GM21825 (cell line): ENCODE data around the gene SDHA.
"Not testable (repeated sequence)": the region's sequence is repeated elsewhere in the genome, so short reads cannot be mapped to it uniquely, and the experiment has no call there.

Experiments used
- ATAC-seq: cut with Tn5 transposase; IDR thresholded peaks from one replicate; pipeline ENCODE4 v1.9.1; 2021; ENCODE audit warnings: mild to moderate bottlenecking, moderate library complexity; ENCODE audit not compliant: unreplicated experiment

The SDHA gene

DNA sequence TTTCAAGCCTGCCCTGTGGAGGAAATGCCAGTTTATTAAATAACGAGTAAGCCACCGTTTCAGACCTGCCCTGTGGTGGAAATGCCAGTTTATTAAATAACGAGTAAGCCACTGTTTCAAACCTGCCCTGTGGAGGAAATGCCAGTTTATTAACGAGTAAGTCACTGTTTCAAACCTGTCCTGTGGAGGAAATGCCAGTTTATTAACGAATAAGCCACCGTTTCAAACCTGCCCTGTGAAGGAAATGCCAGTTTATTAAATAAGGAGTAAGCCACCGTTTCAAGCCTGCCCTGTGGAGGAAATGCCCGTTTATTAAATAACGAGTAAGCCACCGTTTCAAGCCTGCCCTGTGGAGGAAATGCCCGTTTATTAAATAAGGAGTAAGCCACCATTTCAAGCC, 33.9 kb downstream of the SDHA start:
- ATAC-seq, result not testable (repeated sequence)

DNA sequence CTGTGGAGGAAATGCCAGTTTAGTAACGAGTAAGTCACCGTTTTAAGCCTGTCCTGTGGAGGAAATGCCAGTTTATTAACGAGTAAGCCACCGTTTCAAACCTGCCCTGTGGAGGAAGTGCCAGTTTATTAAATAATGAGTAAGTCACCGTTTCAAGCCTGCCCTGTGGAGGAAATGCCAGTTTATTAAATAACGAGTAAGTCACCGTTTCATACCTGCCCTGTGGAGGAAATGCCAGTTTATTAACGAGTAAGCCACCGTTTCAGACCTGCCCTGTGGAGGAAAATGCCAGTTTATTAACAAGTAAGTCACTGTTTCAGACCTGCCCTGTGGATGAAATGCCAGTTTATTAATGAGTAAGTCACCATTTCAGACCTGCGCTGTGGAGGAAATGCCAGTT, 34.4 kb downstream of the SDHA start:
- no peak for ATAC-seq

DNA sequence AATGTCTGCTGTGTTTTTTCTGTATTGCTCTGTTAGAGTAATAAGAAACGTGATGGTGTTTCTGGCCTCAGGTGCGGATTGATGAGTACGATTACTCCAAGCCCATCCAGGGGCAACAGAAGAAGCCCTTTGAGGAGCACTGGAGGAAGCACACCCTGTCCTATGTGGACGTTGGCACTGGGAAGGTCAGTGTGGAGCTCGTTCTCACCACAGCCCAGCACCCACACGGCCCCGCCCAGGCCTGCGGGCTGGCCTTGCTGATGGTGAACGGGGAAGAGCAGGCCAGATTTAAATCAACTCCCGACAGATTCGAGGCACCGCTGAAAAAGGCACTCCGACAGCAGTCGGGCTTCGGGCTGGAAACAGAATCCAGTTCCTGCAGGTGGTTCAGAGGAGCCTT, 36.2 kb downstream of the SDHA start:
- not testable (repeated sequence) for ATAC-seq

DNA sequence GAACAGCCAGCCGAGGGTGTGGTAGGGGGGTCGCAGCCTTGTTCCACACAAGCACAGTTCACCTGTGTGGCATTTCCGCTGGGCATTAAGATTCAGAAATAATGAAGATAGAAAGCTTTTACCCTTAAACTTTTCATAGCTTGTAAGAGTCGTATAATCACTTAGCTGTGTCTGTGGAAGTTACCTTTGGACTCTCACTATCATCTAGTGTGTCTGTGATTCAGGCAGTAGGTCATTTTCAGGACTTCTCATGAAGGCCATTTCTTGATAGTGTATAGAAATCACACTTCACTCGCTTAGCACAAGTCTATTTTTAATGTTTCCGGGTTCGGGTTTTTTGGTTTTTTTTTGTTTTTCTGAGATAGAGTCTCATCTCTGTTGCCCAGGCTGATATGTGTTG, 37.0 kb downstream of the SDHA start:
- ATAC-seq, result not testable (repeated sequence)

DNA sequence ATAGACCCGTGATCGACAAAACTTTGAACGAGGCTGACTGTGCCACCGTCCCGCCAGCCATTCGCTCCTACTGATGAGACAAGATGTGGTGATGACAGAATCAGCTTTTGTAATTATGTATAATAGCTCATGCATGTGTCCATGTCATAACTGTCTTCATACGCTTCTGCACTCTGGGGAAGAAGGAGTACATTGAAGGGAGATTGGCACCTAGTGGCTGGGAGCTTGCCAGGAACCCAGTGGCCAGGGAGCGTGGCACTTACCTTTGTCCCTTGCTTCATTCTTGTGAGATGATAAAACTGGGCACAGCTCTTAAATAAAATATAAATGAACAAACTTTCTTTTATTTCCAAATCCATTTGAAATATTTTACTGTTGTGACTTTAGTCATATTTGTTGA, 38.2 kb downstream of the SDHA start:
- not testable (repeated sequence) for ATAC-seq

DNA sequence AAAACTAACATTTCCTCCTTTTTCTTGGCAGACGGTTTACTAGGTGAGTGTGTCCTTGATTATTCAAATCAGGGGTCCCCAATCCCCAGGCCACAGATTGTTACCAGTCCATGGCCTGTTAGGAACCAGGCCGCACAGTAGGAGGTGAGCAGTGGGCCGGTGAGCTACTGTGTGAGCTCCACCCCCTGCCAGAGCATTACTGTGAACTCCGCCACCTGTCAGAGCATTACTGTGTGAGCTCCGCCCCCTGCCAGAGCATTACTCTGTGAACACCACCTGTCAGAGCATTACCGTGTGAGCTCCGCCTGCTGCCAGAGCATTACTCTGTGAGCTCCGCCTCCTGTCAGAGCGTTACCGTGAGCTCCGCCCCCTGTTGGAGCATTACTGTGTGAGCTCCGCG, 39.0 kb downstream of the SDHA start:
- ATAC-seq, result no peak

DNA sequence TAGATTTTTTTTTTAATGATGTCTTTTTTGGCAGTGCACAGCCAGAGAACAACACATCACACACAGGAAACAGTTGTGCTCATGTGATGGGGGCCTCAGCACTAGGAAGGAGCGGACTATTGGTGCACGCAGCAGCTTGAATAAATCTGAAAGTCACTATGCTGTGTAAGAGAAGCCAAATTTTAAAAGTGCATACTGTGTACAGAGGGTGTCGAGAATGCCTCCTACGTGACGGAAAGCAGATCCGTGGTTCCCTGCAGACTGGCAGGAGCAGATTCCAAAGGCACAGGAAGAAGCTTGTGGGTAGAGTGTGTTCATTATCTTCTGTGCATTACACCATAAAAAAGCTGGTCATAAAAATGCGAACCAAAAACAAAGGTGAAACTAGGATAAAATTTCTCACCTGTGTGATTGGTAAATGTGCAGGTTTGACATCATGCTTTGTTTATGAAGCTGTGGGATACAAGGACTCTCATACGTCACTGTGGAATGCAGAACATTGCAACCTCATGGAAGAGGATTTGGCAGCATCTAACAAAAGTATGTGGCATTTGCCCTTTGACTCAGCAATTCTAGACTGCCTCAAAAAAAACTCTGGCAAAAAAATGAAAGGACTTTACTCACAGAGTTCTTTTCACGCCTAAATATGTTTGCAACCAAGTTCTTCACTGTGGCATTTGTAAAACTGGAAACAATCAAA, 45.3 kb downstream of the SDHA start:
- ATAC-seq, result not testable (repeated sequence)

DNA sequence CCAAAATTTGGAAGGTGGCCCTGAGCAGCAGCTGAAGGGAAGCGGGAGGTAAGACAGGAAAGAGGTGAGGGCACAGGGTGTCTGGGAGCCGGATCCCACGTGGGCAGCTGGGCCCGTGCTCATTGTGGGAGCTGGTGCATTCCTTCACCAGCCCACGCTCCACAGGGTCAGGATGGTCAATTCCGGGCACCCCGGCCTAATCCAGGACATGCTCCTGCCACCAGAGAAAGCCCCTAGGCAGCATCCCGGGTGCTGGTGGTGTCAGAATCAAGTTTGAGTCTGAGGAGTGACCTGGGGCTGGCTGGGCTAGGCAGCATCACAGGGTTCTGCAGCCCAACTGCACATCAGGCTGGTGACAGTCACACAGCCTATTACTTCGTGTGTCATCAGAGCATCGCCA, 46.2 kb downstream of the SDHA start:
- no peak for ATAC-seq

DNA sequence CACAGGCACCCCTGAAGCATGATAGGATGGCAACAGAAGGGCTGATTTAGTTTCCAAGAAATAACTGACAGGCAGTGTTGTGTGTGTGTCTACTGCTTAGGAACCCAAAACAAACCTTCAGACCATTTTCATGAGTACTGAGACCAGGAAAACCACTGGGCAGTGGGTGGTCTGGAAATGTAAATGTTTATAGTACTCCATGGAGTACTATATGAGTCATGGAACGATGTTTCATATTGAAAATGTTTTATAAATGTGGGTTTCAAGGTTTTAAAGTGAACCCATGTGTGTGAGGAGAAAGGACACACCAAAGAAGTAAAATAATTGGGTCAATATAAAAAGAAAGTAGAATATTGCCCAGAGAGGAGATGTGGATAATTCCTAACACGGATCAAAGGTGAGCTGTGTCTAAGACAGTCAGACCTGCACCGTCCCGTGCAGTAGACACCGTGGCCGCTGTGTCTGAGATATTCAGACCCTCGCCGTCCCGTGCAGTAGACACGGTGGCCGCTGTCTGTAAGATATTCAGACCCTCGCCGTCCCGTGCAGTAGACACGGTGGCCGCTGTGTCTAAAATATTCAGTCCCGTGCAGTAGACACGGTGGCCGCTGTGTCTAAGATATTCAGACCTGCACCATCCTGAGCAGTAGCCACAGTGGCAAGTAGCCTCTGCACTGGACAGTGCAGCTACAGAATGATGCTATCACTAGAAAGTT, 48.3 kb downstream of the SDHA start:
- not testable (repeated sequence) for ATAC-seq

DNA sequence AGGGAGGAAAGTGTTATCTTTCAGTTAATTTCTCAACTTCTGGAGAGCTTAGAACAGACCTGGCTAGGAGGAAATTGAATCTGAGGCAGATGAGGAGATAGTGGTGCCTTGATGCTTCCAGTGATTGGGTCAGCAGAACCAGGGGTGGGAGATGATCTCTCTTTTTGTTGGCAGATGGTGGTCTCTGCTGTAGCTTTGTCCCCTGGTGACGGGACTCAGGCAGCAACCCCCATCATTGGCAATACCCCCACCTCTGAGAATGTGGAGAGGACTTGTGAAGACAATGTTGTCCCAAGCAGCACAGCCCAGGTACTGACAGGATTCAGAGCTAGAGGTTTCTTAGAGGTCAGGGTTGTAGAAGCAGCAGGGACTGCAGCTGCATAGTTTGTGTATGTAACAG, 49.6 kb downstream of the SDHA start:
- ATAC-seq, result no peak

DNA sequence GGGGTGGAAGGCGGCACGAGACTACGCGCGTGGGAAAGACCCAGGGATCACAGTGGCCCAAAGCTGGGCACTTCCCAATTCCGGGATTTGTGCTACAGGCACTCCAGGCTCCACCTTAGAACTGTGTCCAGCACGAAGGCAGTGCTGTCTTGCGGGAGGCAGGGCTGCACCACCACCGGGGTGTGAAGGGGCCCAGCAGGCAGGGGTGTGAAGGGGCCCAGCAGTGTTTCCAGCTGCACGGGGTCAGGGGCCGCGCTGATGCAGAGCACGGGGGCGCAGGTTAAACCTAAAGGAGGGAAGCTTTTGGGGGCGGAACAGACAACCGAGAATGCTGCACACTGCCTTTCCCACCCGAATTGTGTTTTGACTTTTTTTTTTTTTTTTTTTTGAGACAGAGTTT, 52.2 kb downstream of the SDHA start:
- ATAC-seq, result no peak

DNA sequence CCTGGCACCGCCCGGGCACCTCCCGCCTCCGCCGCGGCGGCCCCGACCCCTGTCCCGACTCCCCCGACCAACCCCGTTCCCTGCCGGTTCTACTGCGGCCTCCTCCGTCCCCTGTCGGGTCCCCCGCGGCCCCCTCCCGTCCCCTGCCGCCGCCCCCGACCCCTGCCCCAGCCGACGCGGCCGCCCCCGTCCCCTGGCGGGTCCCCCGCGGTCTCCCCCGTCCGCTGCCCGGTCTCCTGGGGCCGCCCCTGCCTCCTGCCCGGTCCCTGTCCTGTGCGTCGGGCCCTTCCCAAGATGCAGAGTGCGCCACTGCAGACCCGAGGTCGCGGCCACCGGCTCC, 53.7 kb downstream of the SDHA start:
- not testable (repeated sequence) for ATAC-seq

DNA sequence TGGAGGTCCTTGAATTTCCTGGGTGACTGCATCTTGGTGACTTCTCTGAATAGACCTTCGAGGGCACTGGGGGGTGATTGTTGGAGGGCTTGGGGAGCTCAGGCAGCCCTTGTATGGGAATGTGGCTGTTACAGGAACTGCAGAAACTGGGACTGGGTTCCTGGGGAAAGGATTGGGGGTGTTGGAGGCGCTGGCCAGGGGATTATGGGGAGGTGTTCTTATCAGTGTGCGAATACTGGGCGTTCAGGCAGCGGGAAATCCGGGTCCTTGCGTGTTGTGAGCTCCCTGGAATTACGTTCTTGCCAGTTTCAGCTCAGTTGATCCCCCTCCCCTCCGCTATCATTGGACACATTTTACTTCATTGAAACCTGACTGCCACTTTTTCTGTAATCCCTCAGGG, 55.0 kb downstream of the SDHA start:
- ATAC-seq, result not testable (repeated sequence)

DNA sequence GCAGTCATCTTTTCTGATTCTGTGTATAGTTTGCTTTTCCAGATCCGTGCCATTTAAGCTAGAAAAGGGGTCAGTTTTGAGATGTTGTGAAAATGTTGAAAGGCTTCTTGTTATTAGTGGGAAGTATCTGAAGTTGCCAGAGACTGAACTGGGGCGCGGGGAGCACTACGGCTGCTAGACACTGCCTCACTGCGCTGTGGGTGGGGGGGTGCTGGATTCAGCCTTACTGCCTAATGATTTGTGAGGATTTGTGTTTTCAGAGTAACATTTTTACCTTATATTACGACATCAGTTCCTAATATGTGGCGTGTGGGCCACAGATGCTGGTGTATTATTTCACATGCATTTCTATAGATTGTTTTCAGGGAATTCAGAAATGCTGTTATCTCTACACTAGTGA, 55.4 kb downstream of the SDHA start:
- ATAC-seq, result not testable (repeated sequence)

DNA sequence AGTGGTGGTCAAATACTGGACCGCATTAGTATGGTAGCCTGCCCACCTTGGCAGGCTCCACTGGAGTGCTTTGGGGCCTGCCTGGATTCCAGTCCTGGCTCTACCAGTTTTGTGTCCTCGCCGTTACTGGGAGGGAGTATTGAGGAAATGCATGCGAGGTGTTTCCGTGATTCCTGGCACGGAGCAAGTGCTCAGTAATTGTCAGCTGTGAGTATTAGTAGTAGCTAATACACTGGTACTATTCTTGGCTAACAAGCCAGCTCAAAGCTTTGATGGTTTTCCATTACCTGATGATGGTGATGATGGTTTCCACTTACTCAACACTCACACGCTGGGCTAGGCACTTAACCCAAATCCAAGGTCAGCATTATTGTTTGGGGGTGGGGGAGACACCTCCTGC, 56.2 kb downstream of the SDHA start:
- ATAC-seq, result not testable (repeated sequence)

DNA sequence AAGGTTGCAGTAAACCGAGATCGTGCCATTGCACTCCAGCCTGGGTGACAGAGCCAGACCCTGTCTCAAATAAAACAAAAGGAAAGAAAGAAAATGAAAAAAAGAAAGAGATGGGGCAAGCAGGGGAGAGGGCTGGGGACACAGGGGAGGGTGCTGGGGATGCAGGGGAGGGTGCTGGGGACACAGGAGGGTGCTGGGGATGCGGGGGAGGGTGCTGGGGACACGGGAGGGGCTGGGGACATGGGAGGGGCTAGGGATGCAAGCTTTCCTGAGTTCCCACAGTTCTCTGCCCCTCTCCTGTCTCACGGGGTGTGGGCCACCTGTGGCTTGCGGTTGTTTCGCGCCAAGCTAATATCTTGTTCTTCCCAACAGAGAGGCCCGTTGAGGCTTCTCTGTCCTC, 60.5 kb downstream of the SDHA start:
- ATAC-seq, result no peak

DNA sequence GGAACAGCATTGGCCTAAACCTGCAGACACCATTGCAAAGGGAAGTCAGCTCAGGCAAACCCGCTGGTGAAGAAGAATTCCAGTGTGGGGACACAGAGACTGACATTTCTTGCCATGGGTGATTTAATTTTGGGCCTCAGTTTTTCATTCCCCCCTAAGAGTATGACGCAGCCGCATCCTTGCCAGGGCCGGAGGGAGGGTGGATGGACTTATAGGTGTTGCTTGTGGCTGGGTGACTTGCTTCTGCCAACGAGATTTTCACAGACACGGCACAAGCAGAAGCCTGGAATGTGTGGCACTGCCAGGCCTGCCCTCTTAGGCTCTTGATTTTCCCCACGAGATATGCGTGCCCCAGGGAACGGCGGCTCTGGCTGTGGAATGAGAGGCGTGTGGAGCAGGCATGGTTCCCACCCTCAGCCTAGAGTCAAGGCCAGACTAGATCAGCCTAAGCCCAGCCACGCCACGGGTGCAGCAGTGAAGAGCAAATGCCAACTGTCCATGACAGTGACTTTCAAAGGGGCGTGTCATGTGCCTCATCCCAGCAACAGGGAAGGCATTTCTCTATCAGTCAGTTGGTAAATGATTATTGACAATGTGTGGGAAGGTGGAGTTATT, 61.0 kb downstream of the SDHA start:
- not testable (repeated sequence) for ATAC-seq

DNA sequence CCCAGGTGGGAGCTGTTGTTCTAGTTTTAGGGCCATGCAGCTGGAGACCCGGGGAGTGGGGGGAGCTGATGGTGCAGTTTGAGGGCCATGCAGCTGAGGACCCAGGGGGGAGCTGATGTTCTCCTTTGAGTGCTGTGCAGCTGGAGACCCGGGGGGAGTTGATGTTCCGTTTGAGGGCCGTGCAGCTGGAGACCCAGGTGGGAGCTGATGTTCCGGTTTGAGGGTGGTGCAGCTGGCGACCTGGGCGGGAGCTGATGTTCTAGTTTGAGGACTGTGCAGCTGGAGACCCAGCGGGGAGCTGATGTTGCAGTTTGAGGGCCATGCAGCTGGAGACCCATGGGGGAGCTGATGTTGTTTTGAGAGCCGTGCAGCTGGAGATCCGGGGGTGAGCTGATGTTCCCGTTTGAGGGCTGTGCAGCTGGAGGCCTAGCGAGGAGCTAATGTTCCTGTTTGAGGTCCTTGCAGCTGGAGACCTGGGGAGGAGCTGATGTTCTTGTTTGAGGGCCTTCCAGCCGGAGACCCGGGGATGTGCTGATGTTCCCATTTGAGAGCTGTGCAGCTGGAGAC, 68.0 kb downstream of the SDHA start:
- ATAC-seq, result no peak

DNA sequence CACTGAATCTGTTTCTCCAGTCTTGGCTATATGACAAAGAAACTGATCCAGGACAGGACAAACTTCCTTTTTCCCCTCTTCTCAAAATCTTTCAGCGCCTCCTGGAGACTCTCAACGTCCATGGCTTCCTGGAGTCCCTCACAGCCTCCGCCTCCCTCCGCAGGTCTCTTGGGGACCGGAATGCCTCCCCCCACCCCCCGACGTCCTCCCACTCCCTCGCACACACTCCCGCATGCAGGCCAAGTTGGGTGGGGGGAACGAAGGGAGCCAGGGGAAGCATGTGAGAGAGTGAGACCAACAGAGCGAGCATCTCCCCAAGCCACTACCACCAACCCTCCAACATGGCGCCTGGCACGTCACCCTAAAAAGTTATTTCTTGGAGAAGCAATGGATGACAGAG, 72.1 kb downstream of the SDHA start:
- ATAC-seq, result not testable (repeated sequence)

DNA sequence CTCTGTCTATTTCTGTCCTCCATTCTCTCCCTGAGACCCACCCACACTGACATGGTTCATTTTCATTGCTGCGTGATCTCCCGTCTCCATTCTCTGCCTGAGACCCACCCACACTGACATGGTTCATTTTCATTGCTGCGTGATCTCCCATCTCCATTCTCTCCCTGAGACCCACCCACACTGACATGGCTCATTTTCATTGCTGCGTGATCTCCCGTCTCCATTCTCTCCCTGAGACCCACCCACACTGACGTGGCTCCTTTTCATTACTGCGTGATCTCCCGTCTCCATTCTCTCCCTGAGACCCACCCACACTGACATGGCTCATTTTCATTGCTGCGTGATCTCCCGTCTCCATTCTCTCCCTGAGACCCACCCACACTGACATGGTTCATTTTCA, 73.2 kb downstream of the SDHA start:
- ATAC-seq, result not testable (repeated sequence)

DNA sequence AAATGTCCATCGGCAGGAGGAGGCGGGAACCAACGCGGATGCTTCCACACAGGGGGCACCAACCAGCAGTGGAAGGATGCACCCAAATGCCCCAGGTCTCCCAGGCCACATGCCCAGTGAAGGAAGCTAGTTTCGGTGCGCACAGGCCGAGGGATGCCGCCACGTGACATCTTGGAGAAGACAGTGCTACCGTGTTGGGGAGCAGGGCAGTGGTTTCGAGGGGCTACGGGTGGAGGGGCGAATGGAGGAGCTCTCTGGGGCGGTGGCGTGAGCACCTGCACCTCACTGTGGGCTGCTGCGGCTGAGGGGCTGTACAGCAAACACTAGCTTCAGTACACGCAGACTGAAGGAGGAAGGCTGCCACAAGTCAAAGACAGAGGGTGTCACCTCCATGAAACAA, 76.7 kb downstream of the SDHA start:
- ATAC-seq, result not testable (repeated sequence)

DNA sequence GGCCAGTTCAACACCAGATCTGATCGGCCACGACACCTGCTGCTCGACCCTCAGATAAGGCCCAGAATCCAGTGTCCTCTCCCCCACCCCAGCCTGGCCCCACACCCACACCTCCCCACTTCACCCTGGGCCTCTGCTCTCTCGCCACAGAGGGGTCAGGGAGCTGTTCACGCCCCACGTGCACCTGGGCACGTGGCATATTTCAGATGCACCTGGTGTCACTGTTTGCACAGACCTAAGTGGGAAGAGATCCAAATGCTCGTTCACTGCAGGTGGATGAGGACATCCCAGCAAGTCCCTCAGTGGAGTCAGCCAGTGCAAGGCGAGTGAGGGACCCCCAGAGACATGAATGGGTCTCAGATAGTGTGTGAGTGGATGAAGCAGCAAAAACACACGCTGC, 78.1 kb downstream of the SDHA start:
- ATAC-seq, result not testable (repeated sequence)
